CD4-positive, alpha-beta T cell treated with Interleukin-15 for 4 hours (primary cell): ENCODE measurements around the gene ZC3H8.
"Not testable (repeated sequence)": the region's sequence is repeated elsewhere in the genome, so short reads cannot be mapped to it uniquely, and the experiment has no call there.

Experiments used
- DNase-seq: peaks from one replicate; pipeline ENCODE4 v3.0.0-alpha.2; 2020; ENCODE audit warnings: low spot score

The ZC3H8 gene

DNA sequence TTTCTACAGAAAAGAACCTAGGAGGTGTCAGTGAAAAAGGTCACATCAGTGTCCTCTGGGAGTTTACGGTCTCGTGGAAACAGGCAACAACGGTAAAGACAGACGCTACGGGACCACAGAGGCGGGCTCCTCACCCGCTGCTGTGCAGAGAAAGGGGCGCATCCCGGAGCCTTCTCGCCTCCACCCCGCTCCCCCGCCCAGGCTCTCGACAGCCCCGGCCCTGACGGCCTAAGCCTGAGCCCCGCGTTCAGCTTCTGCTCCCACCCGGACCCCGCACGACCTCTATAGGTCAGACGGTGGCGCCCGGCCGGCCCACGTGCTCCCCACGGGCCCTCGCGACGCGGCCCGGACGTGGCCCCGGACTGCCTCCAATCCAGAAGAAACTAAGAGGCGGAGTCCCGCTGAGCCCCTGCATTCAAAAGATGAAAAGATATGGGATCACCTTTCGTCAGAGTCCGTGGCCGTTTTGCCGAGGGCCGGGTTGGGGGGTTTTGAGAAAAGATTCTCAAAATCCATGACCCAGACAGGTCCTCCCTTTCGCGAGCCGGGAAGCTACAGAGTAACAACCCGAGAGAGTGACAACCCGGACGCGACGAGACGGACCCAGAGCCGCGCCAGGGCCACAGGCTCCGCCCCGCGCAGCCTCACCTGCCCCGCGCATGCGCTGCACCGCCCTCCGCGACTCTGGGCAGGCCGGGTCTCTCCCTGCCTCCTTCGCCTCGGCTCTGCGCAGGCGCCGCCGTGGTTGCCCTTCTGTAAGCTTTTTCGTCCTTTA lies at the start of gene ZC3H8:
Gene ZC3H8 (minus strand): TSS at position 577 of the 775 bp plus-strand sequence. CDS start 61 bp downstream, at position 516.
- DNase-seq: peak; percentile 95

DNA sequence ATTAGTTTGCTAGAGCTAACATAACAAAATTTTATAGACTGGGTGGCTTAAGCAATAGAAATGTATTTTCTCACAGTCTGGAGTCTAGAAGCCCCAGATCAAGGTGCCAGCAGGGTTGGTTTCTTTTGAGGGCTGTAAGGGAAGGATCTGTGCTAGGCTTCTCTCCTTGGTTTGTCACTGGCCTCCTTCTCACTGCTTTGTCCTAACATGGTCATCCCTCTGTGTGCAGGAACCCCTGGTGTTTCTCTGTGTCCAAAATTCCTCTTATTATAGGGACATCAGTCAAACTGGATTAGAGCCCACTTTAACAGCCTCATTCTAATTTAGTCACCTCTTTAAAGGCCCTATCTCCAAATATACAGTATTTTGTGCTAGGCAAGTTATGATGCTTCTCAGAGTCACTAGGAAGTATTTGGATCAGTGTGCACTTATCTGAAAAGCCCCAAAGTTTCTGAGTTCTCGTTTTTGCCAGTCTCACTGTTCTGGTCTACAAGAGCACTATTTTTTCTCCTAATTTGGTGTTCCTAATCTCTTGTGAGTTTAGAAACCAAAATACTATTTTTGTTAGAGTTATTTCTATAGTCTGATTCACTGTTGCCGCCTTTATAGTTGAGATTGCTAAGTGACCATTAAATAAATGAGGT lies 49.6 kb upstream of the ZC3H8 start:
- no peak for DNase-seq

DNA sequence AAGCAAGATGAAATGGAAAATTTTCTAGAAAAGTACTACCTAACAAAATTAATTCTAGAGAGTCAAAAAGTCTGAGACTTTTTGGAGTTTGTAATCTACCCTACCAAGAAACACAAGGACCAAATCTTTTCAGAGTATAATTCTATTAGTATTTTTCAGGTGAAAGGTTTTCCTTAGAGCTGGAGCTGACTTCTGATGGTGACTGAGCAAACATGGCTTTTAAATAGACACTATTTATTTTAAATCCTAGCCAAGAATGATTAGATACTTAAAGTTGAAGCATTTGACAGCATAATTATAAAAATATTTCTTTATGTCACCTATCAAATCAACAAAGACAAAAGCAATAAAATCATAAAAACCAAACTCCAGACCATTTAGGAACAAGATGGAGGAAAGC lies 47.1 kb upstream of the ZC3H8 start:
- DNase-seq: no peak

DNA sequence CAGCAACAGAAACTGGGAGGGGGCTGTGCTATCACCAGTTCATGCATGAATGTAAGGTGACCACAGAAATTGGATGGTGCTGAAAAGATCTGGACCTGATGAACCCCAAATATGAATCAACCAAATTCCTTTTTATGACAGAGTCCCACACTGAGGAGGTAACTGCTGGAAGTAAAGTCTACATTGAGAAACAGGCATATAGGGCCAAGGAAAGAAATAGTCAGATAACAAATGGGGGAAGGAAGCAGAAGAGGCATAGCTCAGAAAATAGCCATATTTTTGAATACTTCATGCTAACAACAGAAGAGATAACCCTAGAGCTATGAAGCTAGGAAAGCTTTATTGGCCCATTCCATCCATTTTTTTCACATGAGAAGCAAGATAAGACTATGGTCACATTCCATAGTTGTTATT lies 46.3 kb upstream of the ZC3H8 start:
- DNase-seq: no peak

DNA sequence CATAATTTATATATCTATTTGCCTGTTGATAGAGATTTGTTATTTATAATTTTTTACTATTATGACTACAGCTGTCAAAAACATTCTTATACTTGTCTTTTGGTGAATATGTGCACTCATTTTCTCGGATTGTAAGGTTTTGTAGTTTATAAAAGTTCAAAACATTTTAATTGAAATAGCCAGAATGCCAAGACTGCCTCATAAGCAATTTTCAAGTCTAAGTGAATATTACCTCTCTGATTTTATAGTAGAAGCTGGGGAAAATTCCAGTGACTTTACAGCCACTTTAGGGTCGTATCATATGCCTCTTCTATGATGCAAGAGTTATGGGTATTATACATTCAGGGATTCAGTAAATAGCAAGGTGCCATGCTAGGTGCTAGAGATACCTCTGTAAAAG lies 41.6 kb upstream of the ZC3H8 start:
- no peak for DNase-seq

DNA sequence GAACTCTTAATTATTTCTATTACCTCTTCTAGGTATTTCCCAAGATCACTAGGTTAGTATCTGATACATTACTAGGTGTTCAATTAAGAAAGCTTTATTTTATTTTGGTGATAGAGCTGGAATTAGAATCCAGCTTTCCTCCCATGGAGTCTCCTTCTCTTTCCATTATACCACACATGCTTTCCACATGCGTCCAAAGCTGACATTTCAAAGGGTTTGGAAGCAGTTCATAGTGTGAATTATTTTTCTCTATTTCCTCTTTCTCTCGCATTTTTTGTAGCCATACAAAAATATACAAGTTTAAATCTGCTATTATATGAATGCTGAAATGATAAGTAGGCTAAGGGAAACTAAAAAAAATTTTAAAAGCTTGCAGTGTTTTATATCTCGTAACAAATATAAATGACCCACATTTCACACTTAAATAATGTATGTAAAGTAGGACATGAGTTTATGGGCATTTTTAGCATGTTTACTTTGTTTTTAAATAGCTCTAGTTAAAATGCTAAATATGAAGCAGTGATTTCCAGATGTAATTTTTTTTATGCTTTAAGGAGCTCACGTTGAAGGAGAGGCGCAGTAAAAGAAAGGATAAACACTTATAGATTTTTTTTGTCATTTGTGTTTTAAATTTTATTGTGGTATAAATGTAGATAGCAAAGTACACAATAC lies 40.7 kb upstream of the ZC3H8 start:
- DNase-seq: no peak

DNA sequence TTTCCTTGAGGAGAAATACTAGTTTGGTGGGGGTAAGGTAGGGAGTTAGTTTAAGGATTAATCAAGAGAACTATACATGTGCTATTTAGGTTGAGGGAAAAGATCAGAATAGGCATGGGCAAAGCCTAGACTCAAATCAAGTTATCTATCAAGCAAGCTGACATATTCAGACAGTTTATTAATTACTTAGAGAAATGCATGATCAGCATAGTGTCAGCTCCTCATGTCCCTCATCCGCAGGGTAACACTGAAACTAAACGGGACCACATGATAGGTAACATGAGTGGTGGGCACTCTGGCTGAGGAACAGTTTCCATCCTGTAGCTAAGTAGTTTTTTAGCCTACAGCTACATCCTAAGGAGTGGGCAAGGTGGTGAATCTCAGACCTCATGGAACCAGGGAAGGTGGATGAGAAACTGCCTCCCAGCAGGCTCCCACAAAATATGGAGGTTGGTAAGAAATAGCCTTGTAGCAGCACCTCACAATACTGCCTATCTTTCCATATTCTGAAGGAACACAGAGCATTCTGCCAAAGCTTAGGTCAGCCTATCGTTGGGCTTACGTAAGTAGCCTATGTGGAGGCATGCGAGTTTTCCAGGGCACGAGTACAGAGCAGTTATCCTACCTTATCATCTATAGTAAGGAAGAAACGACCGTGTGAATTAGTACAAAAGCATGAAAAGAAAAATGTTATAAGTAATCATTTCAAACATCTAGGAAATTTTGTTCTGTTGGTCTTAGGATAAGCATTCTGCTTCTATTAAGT lies 39.0 kb upstream of the ZC3H8 start:
- no peak for DNase-seq

DNA sequence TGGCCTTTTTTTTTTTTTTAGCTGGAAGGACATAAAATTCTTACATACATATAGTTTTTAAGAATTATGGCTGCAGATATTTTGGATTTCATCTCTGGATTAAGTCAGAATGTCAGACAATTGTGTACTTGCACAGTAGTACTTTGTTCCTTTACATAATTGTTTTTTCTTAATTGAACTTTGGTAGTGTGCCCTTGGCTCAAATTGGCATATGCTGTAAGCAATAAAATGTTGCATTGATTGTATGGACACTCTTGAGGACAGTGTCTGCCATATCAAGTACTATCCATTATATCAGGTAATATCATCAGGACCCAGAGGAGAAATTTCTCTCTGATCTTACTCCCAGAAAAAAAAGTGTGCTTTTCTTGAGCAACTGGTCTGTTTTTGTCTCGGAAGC lies 35.8 kb upstream of the ZC3H8 start:
- DNase-seq: no peak

DNA sequence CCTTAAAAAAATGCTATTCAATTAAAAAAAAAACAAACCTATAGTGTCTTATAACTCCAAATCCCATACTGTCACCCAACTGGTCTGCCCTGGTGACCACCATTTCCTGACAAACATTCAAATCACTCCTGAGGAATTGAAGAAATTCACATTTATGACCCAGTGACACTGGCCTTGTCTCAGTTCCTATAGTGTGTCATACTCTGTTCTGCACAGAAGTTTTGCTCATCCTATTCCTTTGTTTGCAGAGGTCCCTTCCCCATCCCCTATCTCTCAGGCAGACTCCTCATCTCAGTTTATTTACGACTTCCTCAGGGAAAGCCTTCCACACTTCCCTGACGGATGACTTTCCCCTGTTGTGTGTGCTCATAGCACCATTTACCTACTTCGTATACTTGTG lies 35.2 kb upstream of the ZC3H8 start:
- no peak for DNase-seq

DNA sequence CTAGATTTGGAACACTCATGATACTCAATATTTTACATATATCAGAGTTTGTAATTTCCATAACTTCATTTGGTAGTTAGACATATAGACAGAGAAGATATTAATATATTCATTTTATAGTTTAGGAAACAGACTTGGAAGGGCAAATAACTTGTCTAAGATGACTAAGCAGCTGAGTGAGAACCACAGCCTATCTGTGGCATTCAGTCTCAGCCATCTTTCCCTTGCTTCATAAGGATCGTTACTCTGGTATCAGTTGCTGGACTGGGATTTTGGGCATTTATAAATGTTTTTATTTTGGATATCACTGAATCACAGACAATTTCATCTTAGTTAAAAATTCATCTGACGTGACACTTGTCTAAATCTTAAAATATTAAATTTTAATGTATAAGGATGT lies 28.7 kb upstream of the ZC3H8 start:
- not testable (repeated sequence) for DNase-seq

DNA sequence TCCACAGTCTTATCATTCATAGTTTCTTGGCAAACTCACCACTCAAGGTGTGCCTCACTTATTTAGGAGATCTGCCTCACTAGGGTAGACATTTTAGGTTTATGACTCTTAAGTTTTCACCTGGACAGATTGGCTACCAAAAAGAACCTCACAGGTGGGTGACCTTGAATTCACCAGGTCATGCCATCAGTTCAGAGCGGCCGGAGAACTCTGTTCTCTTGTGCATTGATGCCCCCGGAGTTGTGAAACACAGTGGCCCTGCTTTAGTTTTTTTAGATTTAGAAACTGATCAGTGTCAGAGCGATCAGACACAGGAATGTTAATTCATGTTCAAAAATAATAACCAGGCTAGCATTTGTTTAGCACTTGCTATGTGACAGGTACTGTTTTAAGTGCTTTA lies 27.2 kb upstream of the ZC3H8 start:
- DNase-seq: not testable (repeated sequence)

DNA sequence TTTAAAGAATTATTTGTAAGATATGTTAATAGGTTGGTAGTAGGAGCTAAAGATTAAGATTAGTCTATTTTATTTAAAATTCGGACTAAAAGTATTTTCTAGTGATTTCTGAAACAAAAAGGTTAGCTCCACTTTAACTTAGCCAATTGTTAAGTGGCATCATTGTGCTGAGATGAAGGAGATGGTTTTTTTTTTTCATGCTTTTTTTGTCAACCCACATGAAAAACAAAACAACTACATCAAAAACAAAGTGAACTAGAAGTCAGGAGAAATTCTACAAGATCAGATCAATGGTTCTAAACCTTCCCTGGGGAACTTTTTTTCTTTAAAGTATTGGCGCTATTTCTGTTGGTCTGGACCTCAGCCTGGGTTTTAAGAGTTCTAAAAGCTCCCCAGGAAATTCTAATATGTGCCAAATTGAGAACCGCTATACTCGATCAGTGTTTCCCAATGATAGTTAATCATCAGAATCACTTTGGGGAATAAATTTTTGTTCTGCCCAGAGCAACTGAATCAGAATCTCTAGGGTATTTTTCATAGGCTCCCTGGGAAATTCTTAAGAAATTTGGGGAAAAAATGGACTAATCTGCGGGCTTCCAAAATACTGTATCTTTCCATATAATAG lies 22.9 kb upstream of the ZC3H8 start:
- DNase-seq: no peak

DNA sequence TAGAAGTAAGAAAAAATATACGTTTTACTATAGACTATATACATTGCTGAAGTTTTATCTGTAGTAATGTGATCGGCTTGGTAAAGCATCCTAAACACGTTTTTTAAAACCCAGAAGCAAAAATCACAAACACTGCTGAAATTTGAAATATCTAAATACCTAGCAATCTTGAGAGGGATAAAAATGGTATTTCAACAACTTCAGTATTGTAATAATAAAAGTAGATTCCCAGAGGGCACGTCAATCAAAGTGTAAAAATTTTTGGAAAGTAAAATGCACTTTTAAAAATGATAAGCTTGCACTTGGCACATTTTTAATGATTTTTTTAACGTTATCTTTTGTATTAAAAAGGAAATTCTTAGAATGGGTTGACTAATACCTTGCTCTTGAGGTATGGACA lies 22.1 kb upstream of the ZC3H8 start:
- no peak for DNase-seq

DNA sequence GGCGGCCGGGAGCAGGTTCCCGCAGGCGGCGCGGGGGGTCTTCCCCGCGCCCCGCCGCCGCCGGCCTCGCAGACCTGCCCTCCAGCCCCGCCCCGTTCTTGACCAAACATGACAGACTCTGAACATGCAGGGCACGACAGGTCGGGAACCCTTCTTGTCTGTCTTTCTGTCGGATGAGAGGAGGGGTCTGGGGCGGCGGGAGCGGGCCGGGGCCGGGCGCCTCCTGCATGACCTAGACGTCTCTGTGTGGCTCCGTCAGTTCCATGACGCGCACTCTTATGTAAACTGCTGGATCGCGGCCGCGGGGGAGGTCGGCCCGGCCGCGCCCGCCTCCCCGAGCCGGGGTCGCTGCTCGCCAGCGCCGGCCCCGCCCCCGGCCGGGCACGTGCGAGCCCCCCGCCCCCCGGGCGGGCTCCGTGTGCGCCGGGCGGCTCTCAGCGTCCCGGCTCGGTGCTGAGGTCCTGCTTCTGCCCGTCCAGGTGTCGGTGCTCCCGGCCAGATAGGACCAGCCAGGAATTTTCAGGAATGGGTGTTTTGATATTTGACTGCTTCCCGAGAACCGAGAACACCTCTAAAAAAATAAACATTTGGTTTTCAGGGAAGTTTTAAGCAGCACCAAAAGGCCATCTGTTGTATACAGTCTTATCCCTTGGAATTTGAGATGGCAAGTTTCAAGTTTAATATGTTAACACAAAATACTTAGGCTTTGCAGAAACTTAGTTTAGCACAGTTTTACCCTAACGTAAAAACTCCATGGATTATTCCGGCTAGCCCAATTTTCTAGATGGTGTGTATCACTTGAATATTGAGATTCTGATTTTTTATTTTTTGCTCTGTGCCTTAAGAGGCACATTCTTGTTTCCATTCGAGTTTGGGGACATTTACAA lies 21.3 kb upstream of the ZC3H8 start:
- DNase-seq: peak; percentile 72

DNA sequence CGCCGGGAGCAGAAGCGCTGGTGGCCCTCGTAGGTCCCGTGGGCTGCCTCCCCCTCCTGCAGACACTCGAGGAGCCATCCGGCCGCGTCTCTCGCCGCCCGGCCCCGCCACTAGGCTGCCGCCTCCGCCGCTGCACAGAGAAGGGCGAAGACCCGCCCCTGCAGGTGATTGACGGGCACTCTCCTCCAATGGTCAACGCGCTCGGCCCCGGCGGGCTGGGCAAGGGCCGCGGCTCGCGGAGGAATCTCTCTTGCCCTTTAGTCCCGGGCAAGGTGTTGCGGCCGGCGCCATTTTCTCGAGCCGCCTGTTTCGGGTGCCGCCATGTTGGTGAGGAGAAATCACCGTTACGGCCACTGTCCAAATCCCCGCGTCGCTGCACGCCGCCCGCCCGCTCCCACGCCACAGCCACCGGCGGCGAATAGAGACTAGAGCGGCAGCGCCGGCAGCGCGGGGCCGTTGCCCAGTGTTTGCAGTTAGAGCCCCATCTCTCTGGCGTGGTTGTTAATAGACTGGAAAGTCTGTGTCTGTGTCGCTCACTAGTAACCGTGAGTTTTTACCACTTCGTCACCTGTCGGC lies 20.6 kb upstream of the ZC3H8 start, which contains the start of gene ZC3H6:
Gene ZC3H6 (plus strand): TSS at position 287 of the 576 bp plus-strand sequence. CDS start 398 bp downstream, outside the sequence.
- peak; percentile 100 for DNase-seq

DNA sequence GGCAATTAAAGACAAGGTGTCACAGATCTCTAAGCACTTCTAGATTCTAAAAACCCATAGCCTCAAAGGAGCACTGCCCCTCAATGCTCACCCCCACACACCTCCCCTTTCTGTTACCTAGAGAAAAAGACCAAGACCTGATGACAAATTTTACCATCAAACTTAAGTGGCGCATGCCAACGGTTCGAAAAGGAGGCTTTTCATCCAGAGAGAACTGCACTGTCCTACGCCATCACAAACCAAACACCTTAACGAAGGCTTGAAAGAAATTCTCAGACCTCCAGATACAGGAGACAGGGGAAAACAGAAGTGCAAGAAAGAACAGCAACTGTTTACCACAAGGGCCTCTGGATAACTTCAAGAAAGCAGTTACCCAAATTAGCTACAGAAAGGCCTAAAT lies 18.5 kb upstream of the ZC3H8 start:
- no peak for DNase-seq

DNA sequence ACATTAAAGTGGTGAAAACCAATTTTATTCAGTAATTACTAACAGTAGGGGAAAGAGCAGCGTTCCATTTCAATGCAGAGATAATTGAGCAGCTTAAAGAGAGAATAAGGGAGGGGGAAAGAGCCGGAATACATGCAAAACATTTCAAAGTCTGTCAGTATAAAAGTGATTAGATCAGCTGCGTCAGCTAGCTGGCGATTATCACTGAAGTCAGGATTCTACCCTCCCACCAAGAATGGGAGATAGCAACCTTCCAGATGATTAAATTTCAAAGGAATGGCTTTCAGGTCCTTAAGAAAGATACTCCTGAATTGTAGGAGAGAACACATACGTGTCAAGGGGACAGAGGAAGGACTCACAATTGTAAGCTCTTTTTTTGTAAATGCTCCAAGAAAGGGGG lies 17.8 kb upstream of the ZC3H8 start:
- DNase-seq: no peak

DNA sequence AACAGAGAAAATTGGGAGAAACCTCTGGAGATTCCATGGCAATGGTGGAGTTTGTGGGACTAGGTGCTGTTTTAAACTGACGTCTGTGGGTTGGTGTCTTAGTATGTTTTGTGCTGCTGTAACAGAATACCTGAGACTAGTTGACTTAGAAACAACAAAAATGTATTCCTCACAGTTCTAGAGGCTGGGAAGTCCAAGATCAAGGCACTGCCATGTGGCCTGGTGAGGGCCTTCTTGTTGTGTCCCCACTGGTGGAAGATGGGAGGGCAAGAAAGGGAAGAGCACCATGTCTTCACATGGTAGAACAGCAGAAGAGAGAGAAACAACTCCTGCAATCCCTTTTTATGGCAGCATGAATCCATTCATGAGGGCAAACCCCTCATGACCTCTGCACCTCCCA lies 13.7 kb upstream of the ZC3H8 start:
- DNase-seq: no peak

DNA sequence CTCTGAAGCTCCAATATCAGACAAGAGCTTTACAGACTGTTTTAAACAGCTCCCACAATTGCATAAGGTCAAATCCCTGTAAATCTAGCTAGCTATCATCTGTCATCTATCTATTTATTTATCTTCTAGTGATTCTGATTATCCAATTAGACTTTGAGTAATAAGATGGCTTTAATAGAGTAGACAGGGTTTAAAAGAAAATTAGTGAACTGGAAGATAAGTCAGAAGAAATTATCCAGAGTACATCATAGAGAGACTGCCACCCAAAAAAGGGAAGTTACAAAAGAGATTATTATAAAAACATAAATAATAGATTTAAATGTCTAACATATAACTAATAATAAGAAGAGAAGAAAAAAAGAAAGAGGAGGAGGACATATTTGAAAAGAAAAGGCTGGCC lies 8.0 kb upstream of the ZC3H8 start:
- DNase-seq: no peak

DNA sequence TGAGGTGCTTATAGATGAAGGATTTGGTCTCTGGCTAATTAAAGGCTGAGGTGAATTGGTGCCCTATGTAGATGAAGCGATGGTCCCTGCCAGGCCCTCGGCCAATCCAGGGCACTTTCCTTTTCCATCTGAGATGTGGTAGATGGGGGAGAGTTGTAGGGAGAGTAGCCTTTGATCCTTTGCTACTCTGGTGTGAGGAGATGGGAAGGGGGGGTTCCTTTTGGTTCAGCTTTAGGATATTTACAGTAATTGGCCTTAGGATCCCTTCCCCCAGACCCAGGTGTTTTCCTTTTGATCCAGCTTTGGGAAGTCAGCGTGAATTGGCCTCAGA lies 5.4 kb upstream of the ZC3H8 start:
- DNase-seq: no peak
